ENCODE data around the gene CTDSPL.

CTDSPL gene

GRCh38 chr3:37910671-37911400 lies 49.2 kb downstream of the CTDSPL start:
- no peak for DNase-seq (ENCODE audit: low read depth in 2 of 3, low spot score in 1 of 3)

GRCh38 chr3:37912052-37912733 lies 50.5 kb downstream of the CTDSPL start:
- no peak for DNase-seq (ENCODE audit: low read depth in 2 of 3, low spot score in 1 of 3)

GRCh38 chr3:37913522-37913921 lies 51.8 kb downstream of the CTDSPL start:
- no peak for DNase-seq (ENCODE audit: low read depth in 2 of 3, low spot score in 1 of 3)

GRCh38 chr3:37916685-37917084 lies 55.0 kb downstream of the CTDSPL start:
- no peak for DNase-seq (ENCODE audit: low read depth in 2 of 3, low spot score in 1 of 3)

- no peak for DNase-seq (ENCODE audit: low read depth in 2 of 3, low spot score in 1 of 3)
Measured at GRCh38 chr3:37918627-37919026, 56.9 kb downstream of the CTDSPL start.

- DNase-seq (ENCODE audit: low read depth in 2 of 3, low spot score in 1 of 3): no peak
Measured at GRCh38 chr3:37920156-37920699, 58.5 kb downstream of the CTDSPL start.

- no peak for DNase-seq (ENCODE audit: low read depth in 2 of 3, low spot score in 1 of 3)
Measured at GRCh38 chr3:37921025-37921424, 59.3 kb downstream of the CTDSPL start.

GRCh38 chr3:37922721-37923568 lies 61.3 kb downstream of the CTDSPL start:
- DNase-seq (ENCODE audit: low read depth in 2 of 3, low spot score in 1 of 3): no peak

- DNase-seq (ENCODE audit: low read depth in 2 of 3, low spot score in 1 of 3): no peak
Measured at GRCh38 chr3:37923569-37924040, 61.9 kb downstream of the CTDSPL start.

GRCh38 chr3:37924453-37924852 lies 62.8 kb downstream of the CTDSPL start:
- no peak for DNase-seq (ENCODE audit: low read depth in 2 of 3, low spot score in 1 of 3)

- DNase-seq (ENCODE audit: low read depth in 2 of 3, low spot score in 1 of 3): no peak
Measured at GRCh38 chr3:37925157-37925556, 63.5 kb downstream of the CTDSPL start.

GRCh38 chr3:37926611-37927010 lies 64.9 kb downstream of the CTDSPL start:
- no peak for DNase-seq (ENCODE audit: low read depth in 2 of 3, low spot score in 1 of 3)

GRCh38 chr3:37930495-37930894 lies 68.8 kb downstream of the CTDSPL start:
- DNase-seq (ENCODE audit: low read depth in 2 of 3, low spot score in 1 of 3): no peak

- no peak for DNase-seq (ENCODE audit: low read depth in 2 of 3, low spot score in 1 of 3)
Measured at GRCh38 chr3:37932505-37932904, 70.8 kb downstream of the CTDSPL start.

GRCh38 chr3:37934631-37935289 lies 73.1 kb downstream of the CTDSPL start:
- no peak for DNase-seq (ENCODE audit: low read depth in 2 of 3, low spot score in 1 of 3)

GRCh38 chr3:37935290-37935668 lies 73.6 kb downstream of the CTDSPL start:
- DNase-seq (ENCODE audit: low read depth in 2 of 3, low spot score in 1 of 3): no peak

- DNase-seq (ENCODE audit: low read depth in 2 of 3, low spot score in 1 of 3): no peak
Measured at GRCh38 chr3:37935756-37936666, 74.3 kb downstream of the CTDSPL start.

- no peak for DNase-seq (ENCODE audit: low read depth in 2 of 3, low spot score in 1 of 3)
Measured at GRCh38 chr3:37937156-37937555, 75.5 kb downstream of the CTDSPL start.

- DNase-seq (ENCODE audit: low read depth in 2 of 3, low spot score in 1 of 3): no peak
Measured at GRCh38 chr3:37938011-37938410, 76.3 kb downstream of the CTDSPL start.
